Nephron (organoid): ENCODE data around the gene CISD3.

Experiments
- H3K27ac Mint-ChIP-seq, 3 experiments: 2 replicates each; pipeline ENCODE4 v1.8.0; 2020; ENCODE audit warnings: mixed read lengths in 3 of 3, mild to moderate bottlenecking in 2 of 3, moderate library complexity in 1 of 3
- H3K27me3 Mint-ChIP-seq: 2 replicates; pipeline ENCODE4 v1.8.0; 2021; ENCODE audit warnings: low read depth, mild to moderate bottlenecking, moderate library complexity, mixed read lengths
- H3K36me3 Mint-ChIP-seq: 2 replicates; pipeline ENCODE4 v1.8.0; 2020; ENCODE audit warnings: low read depth, mixed read lengths
- H3K4me1 Mint-ChIP-seq: 2 replicates; pipeline ENCODE4 v1.8.0; 2020; ENCODE audit warnings: mixed read lengths
- H3K4me3 Mint-ChIP-seq, 3 experiments: 2 replicates each; pipeline ENCODE4 v1.8.0; 2020; ENCODE audit warnings: mild to moderate bottlenecking in 3 of 3, mixed read lengths in 3 of 3, moderate library complexity in 2 of 3
- H3K9me3 Mint-ChIP-seq: 2 replicates; pipeline ENCODE4 v1.8.0; 2020; ENCODE audit warnings: mixed read lengths
- CTCF ChIP-seq, 3 experiments: fragments of 200-600 bp; sonication (generic); IDR thresholded peaks; one replicate each; pipeline ENCODE4 v1.5.0; 2021; ENCODE audit warnings: antibody characterized with exemption in 3 of 3; ENCODE audit not compliant: unreplicated experiment in 3 of 3

CISD3 gene

DNA sequence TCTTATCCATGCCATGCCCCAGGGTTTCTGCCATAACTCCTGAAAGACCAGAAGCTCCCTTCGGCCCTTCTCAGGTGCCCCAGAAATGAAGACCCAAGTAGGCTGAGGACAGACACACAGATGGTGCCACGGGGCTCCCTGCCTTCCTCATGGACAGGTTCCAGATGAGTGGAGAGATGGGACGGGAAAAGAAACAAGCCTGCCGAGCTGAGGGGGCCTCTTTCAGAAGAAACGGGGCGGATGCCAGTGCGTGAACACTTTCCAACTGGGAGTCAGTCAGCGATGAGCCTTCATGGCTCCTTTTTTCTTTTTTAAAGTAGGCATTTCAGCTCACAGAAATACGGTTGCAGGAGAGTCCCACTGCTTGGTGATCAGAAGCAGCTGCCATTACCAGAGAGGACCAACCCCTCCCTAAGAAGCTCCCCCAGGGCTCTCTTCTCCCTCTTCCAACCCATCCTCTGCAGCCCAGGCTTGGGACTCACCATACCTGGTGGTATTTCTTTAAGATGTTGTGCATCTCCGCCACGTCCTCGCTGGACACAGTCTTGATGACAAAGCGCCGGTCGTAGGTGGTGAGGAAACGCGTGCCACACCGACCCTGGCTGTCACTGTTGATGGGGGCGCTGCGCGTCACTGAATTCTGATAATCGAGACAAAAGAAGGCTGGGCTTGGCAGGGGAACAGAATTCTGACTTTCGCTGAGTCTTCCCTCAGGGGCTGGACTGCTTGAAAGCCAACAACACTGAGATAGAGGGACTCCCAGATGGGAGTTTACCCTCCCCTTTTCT lies 50.0 kb downstream of the CISD3 start:
- Mint-ChIP-seq H3K27ac (no peak overlapping the region), H3K4me3 (no peak overlapping the region), H3K4me1 (no peaks in the 10 kb centered on the region), H3K9me3 (no peaks in the 10 kb centered on the region), H3K36me3 (peaks cover 70% of the 10 kb centered on the region), H3K27me3 (no peaks in the 10 kb centered on the region)
- TF ChIP-seq CTCF (IDR thresholded peaks at IDR 0.05; ENCODE audit: unreplicated experiment in 3 of 3), result no peak

DNA sequence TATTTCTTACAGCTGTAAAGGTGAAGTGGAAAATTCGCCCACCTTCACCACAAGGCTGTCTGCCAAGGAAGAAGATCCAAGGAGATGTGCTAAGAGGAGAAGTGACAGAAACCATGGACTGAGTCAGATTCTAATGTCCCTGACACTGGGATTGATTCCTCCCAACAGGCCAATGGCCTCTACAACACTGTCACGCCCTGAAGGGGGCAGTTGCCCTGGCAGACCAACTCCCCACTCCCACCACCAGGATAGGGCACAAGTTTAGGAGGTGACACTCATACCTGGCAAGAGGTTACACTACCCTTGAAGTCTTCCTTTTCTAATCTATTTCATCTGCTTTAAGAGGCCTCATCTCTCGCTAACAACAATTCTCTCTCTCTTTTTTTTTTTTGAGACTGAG lies 53.1 kb downstream of the CISD3 start:
- TF ChIP-seq CTCF (IDR thresholded peaks at IDR 0.05; ENCODE audit: unreplicated experiment in 3 of 3), result no peak
- Mint-ChIP-seq H3K27ac (no peak overlapping the region), H3K4me3 (no peak overlapping the region), H3K9me3 (no peaks in the 10 kb centered on the region), H3K4me1 (no peaks in the 10 kb centered on the region), H3K36me3 (peaks cover 61% of the 10 kb centered on the region), H3K27me3 (no peaks in the 10 kb centered on the region)
